Kidney (tissue), 14 donors: ENCODE data around the gene SCTR. TPM values are rescaled to one million over a fixed set of nuclear protein-coding genes. Genes with fewer than 3 reads are reported as not detected.

Source experiments
- DNase-seq, 5 donors: peaks; one replicate each; pipeline ENCODE4 v3.0.0-alpha.2; 2013 to 2020
- FAIRE-seq: peaks from 2 replicates; lab custom pipeline; 2012; peaks lifted over from hg19 to GRCh38; lab: Jason Lieb, UNC
- H3K27ac ChIP-seq, 2 donors: one replicate each; pipeline ENCODE4 v1.7.0; 2013; ENCODE audit warnings: low read depth in 2 of 2, low read length in 2 of 2, inconsistent platforms in 1 of 2
- H3K27me3 ChIP-seq: one replicate; pipeline ENCODE4 v1.7.1; 2013; ENCODE audit warnings: low read length, inconsistent platforms; ENCODE audit not compliant: control insufficient read depth, insufficient read depth
- H3K36me3 ChIP-seq, 3 donors: one replicate each; pipeline versions ENCODE4 v1.7.0 to v1.7.1; 2013; ENCODE audit warnings: low read length in 3 of 3, control low read depth in 1 of 3, inconsistent platforms in 1 of 3; ENCODE audit not compliant: insufficient read depth in 3 of 3, control insufficient read depth in 2 of 3
- H3K4me1 ChIP-seq, 3 donors: one replicate each; pipeline versions ENCODE4 v1.7.0 to v1.7.1; 2013; ENCODE audit warnings: low read length in 3 of 3, inconsistent platforms in 1 of 3, low read depth in 1 of 3; ENCODE audit not compliant: control insufficient read depth in 2 of 3, insufficient read depth in 2 of 3
- H3K4me3 ChIP-seq, 3 donors: one replicate each; pipeline versions ENCODE4 v1.7.0 to v1.8.1; 2013; ENCODE audit warnings: low read length in 3 of 3, control low read depth in 1 of 3, inconsistent platforms in 1 of 3
- H3K9ac ChIP-seq, 3 donors: one replicate each; pipeline versions ENCODE4 v1.7.0 to v1.7.1; 2013; ENCODE audit warnings: low read length in 3 of 3, control low read depth in 1 of 3, inconsistent platforms in 1 of 3
- H3K9me3 ChIP-seq, 3 donors: one replicate each; pipeline versions ENCODE4 v1.7.0 to v1.7.1; 2013; ENCODE audit warnings: low read length in 3 of 3, control low read depth in 1 of 3, inconsistent platforms in 1 of 3; ENCODE audit not compliant: control insufficient read depth in 2 of 3, insufficient read depth in 1 of 3
- CTCF ChIP-seq: IDR thresholded peaks from 3 replicates; pipeline ENCODE4 v1.5.1; 2012; ENCODE audit warnings: mild to moderate bottlenecking, moderate library complexity, borderline replicate concordance; ENCODE audit not compliant: insufficient read depth; ENCODE audit errors: extremely low read depth
- intact Hi-C: fragments of 100-400 bp; cut with DNase I; formaldehyde crosslinking; loops from one replicate; pipeline ENCODE4 v1.11.1; 2022
- polyA plus RNA-seq: library from polyadenylated mRNA; stranded (reverse); fragments of 350-450 nt; fragmentation: Illumina TruSeq; extraction: RNeasy Lipid Tissue Mini Kit (QIAGEN cat#74804); gene quantifications from one replicate; pipeline ENCODE4 v1.2.3, GENCODE V29; 2014; ENCODE audit warnings: low read depth, low replicate concordance; ENCODE audit not compliant: insufficient read depth
- total RNA-seq: library from RNA; stranded (reverse); fragmentation: NEBNext Ultra II Directional; extraction: Animal tissue kit (Norgen Biotek cat#: 25700); gene quantifications from one replicate; pipeline ENCODE4 v1.2.1, GENCODE V29; 2021
- donor health status: control.
- donor health status: control.
- donor health status: control.
- donor health status: control.
- donor health status: control.
- donor health status: DM: yes; HTN: yes; CAD: no.
- donor health status: Normal renal cell carcinoma (clear cell type).

The SCTR gene
- total and polyA plus RNA-seq, 2 donors from 2014 or later = 7.3 to 15.9 TPM

- Histone ChIP-seq H3K9ac (no peak overlapping the region), H3K4me1 (peaks cover 2 to 17% (median 11%) of the 10 kb centered on the region in 3 donors), H3K27me3 (no peaks in the 10 kb centered on the region), H3K4me3 (no peak overlapping the region), H3K36me3 (no peaks in the 10 kb centered on the region), H3K9me3 (no peaks in the 10 kb centered on the region), H3K27ac (no peak overlapping the region)
- FAIRE-seq (no peak), DNase-seq (no peak)
- intact Hi-C loops = no loop called here
- no peak for TF ChIP-seq CTCF
These were observed 102.5 kb downstream of the SCTR start for GRCh38 chr2:119421741-119422140.

GRCh38 chr2:119421304-119421703 is 103.0 kb downstream of the SCTR start:
- Histone ChIP-seq H3K27ac (peak overlapping the region in 1 of 2 donors; percentile 1), H3K9me3 (no peaks in the 10 kb centered on the region), H3K9ac (no peak overlapping the region), H3K27me3 (no peaks in the 10 kb centered on the region), H3K4me1 (peaks cover 2 to 13% (median 8%) of the 10 kb centered on the region in 3 donors), H3K36me3 (no peaks in the 10 kb centered on the region), H3K4me3 (no peak overlapping the region)
- no peak for TF ChIP-seq CTCF
- FAIRE-seq (no peak), DNase-seq (no peak)
- intact Hi-C loops = no loop called here

GRCh38 chr2:119419803-119420508 is 104.3 kb downstream of the SCTR start:
- no peak for TF ChIP-seq CTCF
- no peak for FAIRE-seq
- intact Hi-C loops = no loop called here

GRCh38 chr2:119419065-119419464 is 105.2 kb downstream of the SCTR start:
- Histone ChIP-seq H3K27me3 (no peaks in the 10 kb centered on the region), H3K4me3 (no peak overlapping the region), H3K36me3 (no peaks in the 10 kb centered on the region), H3K4me1 (peaks cover 2 to 8% (median 2%) of the 10 kb centered on the region in 3 donors), H3K27ac (no peak overlapping the region), H3K9ac (no peak overlapping the region), H3K9me3 (no peaks in the 10 kb centered on the region)
- no peak for TF ChIP-seq CTCF
- intact Hi-C loops = no loop called here
- FAIRE-seq (no peak), DNase-seq (no peak)

More at GRCh38 chr2:119419803-119420508, 104.3 kb downstream of the SCTR start:
- Histone ChIP-seq H3K9me3 (no peaks in the 10 kb centered on the region), H3K4me3 (no peak overlapping the region), H3K9ac (no peak overlapping the region), H3K4me1 (peaks cover 2 to 8% (median 2%) of the 10 kb centered on the region in 3 donors), H3K27me3 (no peaks in the 10 kb centered on the region), H3K27ac (peak overlapping the region; percentile 59 to 67), H3K36me3 (no peaks in the 10 kb centered on the region)
- DNase-seq = no peak
